ENCODE results near the gene GGT6. TPM values are rescaled to one million over a fixed set of nuclear protein-coding genes. Genes with fewer than 3 reads are reported as not detected.

The GGT6 gene
- total RNA-seq, 2 donors from 2014 or later: not detected

DNA sequence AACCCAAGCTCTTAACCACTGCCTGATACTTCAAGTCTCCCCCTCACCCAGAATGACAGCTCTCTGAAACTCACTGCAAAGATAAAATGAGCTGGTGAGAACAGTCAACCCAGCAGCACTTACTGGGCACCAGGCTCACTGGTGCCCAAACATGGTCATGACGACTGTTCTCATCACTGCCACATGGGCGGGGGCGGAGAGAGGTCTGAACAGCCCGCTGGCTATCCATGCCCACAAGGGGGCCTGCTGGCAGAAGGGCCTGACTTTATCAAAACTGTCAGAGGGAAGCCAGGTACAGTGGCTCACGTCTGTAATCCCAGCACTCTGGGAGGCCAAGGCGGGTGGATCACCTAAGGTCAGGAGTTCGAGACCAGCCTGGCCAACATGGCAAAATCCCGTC lies 9.2 kb downstream of the GGT6 start:
- DNase-seq (ENCODE audit: low spot score): no peak
- peaks cover 67% of the 10 kb centered on the region for H3K36me3 ChIP-seq
- no peak overlapping the region for H3K27ac ChIP-seq
- H3K4me1 ChIP-seq: peaks cover 0 to 20% of the 10 kb centered on the region in 2 donors
- H3K9me3 ChIP-seq: no peaks in the 10 kb centered on the region
- H3K4me3 ChIP-seq: no peak overlapping the region
- TF ChIP-seq CTCF (IDR thresholded peaks at IDR 0.05): no peak
- no peaks in the 10 kb centered on the region for H3K27me3 ChIP-seq

DNA sequence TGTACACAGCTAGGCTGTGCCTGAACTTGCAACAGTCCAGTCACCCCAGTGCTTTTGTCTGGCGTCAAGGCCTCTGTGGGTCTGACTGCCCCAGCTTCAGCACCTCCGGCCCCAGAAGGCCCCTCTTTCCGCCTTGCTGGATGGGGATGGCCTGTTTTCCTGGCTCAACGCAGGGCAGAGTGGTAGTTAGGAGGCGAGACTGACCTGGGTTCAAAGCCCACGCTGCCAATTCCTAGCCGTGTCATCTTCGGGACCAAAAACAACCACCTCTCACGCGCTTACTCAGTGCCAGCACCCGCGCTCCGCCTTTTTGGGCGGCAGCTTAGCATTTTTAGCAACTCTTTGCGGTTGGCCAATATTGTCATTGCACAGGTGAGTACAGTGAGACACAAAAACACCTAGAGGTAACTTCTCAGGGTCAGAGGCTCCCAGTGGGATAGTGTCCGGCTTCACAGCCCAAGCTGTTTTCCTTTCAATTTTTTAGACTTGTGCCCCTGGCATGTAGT lies 9.8 kb downstream of the GGT6 start:
- Histone ChIP-seq H3K27me3 (no peaks in the 10 kb centered on the region), H3K4me1 (peaks cover 0 to 15% of the 10 kb centered on the region in 2 donors), H3K27ac (no peak overlapping the region), H3K36me3 (peaks cover 67% of the 10 kb centered on the region), H3K9me3 (no peaks in the 10 kb centered on the region), H3K4me3 (no peak overlapping the region)
- DNase-seq (ENCODE audit: low spot score): no peak
- TF ChIP-seq CTCF (IDR thresholded peaks at IDR 0.05): no peak

DNA sequence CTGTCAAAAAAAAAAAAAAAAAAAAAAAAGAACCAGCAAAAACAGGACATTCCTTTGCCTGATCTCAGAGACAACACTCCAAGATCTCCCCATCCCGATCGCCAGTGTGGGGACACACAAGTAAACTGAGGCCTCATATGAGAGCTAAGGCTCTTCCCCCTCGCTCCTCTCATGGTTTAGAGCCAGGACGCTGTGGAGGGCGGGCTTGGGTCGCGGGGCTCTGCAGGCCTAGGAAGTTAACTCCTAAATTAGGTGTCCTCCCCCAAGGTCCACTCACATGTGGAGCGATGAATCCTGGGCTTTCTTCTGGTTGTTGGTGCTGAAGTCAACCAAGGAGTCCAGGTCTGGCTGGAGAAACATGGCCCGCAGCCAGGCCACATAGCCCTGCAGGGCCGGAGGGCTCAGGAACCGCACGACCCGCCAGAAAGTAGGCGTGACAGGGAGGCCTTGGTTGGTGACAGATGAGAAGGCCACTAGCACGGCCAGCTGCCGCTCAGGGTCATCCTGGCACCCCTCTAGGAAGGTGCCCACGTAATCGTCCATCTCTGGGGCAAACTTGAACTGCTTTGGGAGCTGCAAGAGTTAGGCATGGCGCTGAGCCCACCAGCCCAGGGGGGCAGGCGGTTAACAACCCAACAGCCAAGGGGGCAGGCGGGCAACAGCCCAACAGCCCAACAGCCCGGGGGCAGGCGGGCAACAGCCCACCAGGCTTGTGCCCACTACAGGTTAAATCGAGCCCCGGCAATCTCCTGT lies 10.4 kb downstream of the GGT6 start:
- no peak overlapping the region for H3K27ac ChIP-seq
- no peak for TF ChIP-seq CTCF (IDR thresholded peaks at IDR 0.05)
- no peaks in the 10 kb centered on the region for H3K9me3 ChIP-seq
- no peak for DNase-seq (ENCODE audit: low spot score)
- H3K4me3 ChIP-seq: no peak overlapping the region
- H3K27me3 ChIP-seq: no peaks in the 10 kb centered on the region
- H3K4me1 ChIP-seq: peaks cover 0 to 13% of the 10 kb centered on the region in 2 donors
- H3K36me3 ChIP-seq: peaks cover 68% of the 10 kb centered on the region

- DNase-seq (ENCODE audit: low spot score): no peak
Observed at GRCh38 chr17:4548721-4549531, 11.5 kb downstream of the GGT6 start.

GRCh38 chr17:4548061-4548461 lies 12.3 kb downstream of the GGT6 start:
- no peak for TF ChIP-seq CTCF (IDR thresholded peaks at IDR 0.05)
- Histone ChIP-seq H3K4me3 (no peak overlapping the region), H3K36me3 (peaks cover 83% of the 10 kb centered on the region), H3K9me3 (no peaks in the 10 kb centered on the region), H3K27ac (no peak overlapping the region), H3K4me1 (no peaks in the 10 kb centered on the region), H3K27me3 (no peaks in the 10 kb centered on the region)
- no peak for DNase-seq (ENCODE audit: low spot score)

More at GRCh38 chr17:4548721-4549531, 11.5 kb downstream of the GGT6 start:
- Histone ChIP-seq H3K4me1 (peaks cover 0 to 3% of the 10 kb centered on the region in 2 donors), H3K9me3 (no peaks in the 10 kb centered on the region), H3K36me3 (peaks cover 79% of the 10 kb centered on the region), H3K27ac (no peak overlapping the region), H3K27me3 (no peaks in the 10 kb centered on the region), H3K4me3 (no peak overlapping the region)
- no peak for TF ChIP-seq CTCF (IDR thresholded peaks at IDR 0.05)
